HG03442 (cell line): ENCODE results near the gene FAIM.
"Not testable (repeated sequence)": the region's sequence is repeated elsewhere in the genome, so short reads cannot be mapped to it uniquely, and the experiment has no call there.

Experiments used
- ATAC-seq: cut with Tn5 transposase; IDR thresholded peaks from one replicate; pipeline ENCODE4 v1.9.1; 2021; ENCODE audit warnings: mild to moderate bottlenecking, moderate library complexity; ENCODE audit not compliant: unreplicated experiment

Gene FAIM

DNA sequence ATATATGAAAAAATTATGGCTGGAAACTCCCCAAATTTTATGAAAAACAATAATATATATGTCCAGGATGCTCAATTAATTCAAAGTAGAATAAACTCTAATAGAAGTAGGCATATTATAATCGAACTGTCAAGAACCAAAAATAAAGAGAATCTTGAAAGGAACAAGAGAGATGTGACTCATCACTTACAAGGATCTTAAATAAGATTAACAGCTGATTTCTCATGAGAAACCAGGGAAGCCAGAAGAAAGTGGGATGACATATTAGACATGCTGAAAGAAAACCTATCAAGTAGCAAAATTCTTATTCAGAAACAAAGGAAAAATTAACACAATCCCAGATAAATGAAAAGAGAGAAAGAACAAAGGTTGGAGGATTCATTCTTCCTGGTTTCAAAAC is 66.8 kb downstream of the FAIM start:
- ATAC-seq, result no peak

DNA sequence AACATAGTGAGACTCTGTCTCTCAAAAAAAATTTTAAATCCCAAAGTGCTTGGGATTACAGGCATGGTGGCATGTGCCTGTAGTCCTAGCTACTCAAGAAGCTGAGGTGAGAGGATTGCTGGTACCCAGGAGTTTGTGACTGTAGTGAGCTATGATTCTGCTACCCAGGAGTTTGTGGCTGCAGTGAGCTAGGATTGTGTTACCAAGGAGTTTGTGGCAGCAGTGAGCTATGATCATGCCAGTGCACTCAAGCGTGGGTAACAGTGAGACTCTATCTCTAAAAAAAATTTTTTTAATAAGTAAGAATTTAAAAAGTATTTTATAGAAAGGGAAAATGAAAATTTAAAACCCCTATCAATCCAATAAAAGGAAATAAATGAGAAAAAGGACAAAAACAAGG is 69.5 kb downstream of the FAIM start:
- no peak for ATAC-seq

DNA sequence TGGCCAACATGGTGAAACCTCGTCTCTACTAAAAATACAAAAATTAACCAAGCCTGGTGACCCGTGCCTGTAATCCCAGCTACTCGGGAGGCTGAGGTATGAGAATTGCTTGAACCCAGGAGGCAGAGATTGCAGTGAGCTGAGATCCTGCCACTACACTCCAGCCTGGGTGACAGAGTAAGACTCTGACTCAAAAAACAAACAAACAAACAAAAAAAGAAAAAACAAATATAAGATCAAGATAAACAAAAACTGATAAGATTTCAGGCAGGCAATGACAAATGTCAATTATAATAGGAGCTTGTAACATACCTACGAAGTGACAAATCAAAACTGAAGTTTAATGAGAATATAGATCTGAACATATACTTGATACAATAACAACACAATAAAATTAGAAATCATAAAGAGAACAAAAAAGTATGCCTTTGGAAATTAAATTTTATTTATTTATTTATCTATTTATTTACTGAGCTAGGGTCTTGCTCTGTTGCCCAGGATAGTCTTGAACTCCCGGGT is 70.4 kb downstream of the FAIM start:
- no peak for ATAC-seq

DNA sequence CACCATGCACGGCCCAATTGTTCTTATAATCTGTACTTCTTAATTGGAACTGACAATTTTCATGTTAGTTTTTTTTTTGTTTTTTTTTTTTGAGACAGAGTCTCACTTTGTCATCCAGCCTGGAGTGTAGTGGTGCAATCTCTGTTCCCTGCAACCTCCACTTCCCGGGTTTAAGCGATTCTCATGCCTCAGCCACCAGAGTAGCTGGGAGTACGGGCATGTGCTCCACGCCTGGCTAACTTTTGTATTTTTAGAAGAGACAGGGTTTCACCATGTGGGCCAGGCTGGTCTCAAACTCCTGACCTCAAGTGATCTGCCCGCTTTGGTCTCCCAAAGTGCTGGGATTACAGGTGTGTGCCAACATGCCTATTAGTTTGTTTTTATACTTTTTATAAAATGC is 72.4 kb downstream of the FAIM start:
- not testable (repeated sequence) for ATAC-seq

- no peak for ATAC-seq
Observed at GRCh38 chr3:138681463-138682220, 73.1 kb downstream of the FAIM start.

GRCh38 chr3:138682648-138683047 is 74.1 kb downstream of the FAIM start:
- no peak for ATAC-seq
